ENCODE measurements around the gene RHOV. TPM values are rescaled to one million over a fixed set of nuclear protein-coding genes. Genes with fewer than 3 reads are reported as not detected.

RHOV gene, protein sequence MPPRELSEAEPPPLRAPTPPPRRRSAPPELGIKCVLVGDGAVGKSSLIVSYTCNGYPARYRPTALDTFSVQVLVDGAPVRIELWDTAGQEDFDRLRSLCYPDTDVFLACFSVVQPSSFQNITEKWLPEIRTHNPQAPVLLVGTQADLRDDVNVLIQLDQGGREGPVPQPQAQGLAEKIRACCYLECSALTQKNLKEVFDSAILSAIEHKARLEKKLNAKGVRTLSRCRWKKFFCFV
- polyA plus RNA-seq (ENCODE audit: insufficient read length in 3 of 3) = 1 to 10 TPM; 1.4 to 1.7 (median 1.4) TPM

DNA sequence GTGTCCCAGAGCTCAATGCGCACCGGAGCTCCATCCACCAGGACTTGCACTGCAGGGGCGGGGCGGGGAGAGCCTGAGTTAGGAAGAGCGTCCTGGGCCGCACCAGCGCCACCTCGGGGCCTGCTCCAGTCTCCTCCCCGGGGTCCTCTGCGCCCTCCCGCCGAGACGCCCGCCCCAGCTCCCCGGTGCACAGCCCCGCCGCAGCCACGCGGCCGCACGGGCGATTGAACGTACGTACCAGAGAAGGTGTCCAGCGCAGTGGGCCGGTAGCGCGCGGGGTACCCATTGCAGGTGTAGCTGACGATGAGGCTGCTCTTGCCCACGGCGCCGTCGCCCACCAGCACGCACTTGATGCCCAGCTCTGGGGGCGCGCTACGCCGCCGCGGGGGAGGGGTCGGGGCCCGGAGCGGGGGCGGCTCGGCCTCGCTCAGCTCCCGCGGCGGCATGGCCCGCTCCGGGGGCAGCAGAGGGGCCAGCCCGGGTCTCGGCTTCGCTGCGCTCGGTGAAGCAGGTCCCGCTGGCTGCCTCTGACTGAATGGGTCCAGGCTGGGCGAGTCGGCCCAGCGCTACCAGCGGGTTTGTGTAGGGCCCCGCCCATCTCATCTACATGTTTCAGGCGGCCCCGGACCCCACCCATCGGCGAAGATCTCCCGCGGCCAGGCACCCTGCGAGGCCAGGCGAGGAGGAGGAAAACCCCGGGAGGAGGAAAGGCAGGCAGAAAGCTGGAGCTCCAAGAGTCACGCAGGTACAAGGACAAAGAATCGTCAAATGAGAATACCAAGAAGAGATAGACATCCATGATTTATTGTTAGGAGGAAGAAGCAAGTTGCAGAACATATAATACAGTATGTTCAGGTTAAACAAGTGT lies at the start of gene RHOV:
Gene RHOV (minus strand): TSS at position 541 of the 868 bp plus-strand sequence. CDS start 95 bp downstream, at position 446.
- DNase-seq (ENCODE audit: low read depth in 3 of 3, low spot score in 2 of 3) = no peak

DNA sequence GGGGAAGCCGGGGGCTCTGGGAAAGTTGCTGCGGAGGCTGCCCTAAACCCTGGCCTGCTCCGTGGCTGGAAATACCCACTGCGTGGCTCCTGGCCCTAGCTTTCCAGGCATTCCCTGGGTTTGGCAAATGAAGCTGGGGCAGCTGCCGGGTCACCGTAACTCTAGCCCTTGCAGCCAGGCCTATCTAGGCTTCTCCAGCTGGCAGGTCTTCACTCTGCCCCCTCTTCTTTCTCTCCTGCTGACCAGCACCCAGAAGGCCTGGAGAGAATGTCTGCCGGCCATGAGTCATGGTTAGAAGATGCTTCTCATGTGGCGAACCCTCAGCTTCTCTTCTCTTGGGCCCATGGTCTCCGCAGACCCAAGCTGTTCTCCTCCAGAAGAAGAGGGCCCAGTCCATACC lies 49.5 kb upstream of the RHOV start:
- DNase-seq (ENCODE audit: low read depth in 3 of 3, low spot score in 2 of 3) = no peak

DNA sequence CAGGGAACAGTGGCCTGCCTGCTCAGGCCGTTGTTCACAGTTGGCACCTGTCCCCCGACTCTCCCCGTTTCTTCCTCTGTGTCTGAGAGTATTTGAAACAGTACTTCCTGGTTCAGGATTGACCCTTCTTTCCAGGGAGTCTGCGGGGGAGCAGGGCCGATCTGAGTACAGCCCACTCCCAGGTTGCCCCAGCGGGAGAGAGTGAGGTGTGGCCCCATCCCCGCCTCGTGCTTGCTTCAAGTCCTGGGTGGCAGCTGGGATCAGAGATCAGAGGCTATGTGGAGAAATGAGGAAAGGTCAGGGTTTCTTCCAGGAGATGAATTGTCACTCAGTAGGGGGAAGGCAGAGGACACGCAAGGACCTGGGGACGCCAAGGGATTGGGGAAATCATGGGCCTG lies 48.6 kb upstream of the RHOV start:
- no peak for DNase-seq (ENCODE audit: low read depth in 3 of 3, low spot score in 2 of 3)

DNA sequence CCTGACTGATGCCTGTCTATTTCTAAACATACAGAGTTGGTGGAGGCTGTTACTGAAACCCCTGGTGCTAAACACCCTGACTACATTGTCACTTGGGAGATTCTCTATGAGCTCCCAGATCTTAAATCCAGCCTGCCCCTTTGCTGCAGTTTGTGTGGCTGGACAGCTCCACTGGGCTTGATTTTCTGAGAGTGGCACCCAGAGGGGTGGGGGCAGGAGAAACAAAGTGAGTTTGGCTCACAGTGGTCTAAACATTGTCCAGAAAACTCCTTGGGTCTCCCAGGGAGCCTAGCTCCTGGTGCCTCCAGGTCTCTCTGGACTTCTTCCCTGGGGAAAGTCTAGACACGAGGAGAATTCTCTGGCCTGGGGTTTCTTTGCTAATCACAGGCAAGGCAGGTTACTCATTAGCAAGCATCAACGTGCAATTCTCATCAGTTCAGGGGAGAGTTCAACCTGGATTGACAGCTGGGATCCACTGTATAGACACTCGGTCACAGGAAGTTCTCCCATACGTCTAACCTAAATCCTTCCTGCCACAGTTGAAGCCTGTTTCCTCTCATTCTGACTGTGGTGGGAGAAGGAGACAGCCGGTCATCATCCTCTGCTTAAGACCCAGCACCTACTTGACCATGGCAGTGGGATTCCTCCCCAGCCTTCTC lies 48.0 kb upstream of the RHOV start:
- no peak for DNase-seq (ENCODE audit: low read depth in 3 of 3, low spot score in 2 of 3)

DNA sequence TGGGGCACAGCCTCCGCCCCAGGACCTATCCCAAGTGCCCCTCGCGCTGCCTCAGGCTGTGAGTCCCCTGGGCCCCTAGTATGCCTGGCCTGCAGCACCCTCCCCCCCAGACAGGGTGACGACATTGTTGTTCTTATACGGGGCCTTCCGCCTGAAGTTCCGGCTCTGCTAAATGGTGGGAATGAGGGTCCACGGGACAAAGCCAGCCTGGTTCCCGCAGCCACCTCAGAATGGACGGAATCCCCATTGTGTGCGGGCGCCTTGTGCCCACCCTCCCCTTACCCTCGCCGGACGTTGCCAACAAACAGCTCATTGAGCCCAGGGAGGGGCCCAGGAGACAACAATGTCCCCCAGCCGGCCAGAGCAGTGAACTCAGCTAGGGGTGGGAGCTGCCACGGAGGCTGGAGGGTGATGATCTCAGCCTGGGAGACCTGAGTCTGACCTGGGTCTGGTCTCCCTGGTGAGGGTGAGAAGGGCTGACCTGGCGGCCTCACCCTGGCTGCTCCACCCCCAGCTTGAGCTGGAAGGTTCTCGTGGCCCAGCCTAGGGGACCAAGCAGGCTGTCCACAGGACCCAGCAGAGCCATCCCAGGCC lies 44.9 kb upstream of the RHOV start:
- no peak for DNase-seq (ENCODE audit: low read depth in 3 of 3, low spot score in 2 of 3)

DNA sequence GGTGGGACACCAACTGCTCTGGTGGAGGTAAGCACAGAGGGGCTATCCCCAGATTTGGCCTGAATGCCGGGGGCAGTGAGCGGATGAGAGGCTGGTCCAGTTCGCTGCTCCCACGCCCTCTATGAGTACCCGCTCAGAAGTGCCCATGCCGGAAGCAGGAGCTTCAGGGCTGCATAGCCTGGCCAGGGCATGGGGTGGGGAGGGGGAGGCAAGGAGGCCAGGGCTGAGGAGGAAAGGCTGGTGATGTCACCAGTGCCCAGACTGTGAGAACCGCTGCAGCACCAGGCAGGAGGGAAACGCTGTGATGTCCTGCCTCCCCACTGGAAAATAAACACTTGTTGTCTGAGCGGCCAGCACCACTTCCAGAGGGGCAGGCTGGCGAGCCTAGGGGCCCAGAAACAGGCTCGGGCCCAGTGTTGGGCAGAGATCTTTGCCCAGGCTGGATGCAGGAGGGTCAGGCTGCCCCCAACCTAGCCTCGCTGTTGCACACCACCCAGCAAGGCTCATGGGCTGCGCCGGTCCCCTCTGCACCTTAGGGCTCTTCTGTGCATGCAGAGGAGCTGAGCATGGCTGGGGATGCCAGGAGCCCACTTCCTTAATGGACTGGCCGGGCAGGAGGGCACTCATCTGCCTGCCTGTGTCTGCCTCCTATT lies 44.2 kb upstream of the RHOV start:
- no peak for DNase-seq (ENCODE audit: low read depth in 3 of 3, low spot score in 2 of 3)

DNA sequence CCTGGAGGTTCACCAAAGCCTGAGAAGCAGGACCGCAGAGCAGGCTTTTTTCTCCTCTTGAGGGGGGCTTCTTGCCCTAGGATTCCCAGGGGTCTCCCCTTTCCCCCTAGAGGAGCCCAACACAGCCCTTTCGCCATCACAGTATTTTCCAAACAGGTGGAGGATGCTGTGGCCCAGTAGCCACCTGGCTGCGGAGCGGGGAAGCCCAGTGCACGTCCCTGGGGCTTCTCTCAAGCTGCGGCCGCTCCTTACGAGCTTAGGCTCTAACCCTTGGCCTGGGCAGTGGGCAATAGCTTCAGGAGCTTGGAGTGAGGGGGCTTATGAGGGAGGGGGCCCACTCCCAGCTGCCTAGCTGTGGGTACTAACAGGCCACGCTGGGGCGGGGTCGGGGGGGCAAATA lies 43.6 kb upstream of the RHOV start:
- DNase-seq (ENCODE audit: low read depth in 3 of 3, low spot score in 2 of 3) = no peak

DNA sequence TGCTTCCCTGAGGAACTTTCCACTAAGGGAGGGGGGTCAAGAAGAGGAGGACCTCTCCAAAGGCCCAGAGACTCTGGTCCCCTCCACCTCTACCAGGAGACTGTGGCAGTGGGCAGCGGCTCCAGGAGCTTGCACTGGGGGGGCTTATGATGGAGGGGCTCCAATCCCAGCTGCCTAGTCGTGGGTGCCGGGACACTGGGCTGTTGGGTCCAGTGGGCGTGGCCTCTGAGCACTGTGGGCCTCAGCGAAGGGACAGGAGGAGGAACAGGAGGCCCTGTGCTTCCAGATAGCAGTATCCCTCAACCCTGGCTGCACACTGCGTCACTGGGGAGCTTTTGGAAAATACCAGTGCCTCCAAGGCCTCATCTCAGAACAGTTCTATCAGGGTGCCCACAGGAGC lies 41.6 kb upstream of the RHOV start:
- no peak for DNase-seq (ENCODE audit: low read depth in 3 of 3, low spot score in 2 of 3)

DNA sequence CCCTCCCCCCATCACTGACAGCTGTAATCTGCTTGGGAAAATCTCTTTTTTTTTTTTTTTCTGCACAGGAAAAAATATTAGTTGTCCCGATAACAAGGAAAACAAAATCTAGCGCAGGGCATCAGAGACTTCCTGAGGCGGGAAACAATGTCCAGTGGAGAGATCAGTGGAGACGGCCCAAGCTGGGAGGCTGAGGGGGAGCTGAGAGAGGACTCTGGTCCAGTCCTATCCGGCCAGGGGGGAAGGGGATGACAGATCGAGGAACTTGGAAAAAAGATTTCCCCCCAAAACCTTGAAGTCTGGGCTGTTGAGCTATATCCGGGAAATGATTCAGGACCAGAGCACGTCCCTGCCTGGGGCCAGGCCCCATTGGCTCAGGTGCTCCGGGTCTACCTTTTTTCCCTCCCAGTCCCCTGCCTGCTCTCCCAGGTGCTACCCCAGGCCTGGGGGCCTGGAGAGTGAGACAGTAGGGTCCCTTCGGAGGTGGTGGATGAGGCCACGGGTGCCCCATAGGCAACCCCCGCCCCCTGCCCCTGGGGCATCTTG lies 41.2 kb upstream of the RHOV start:
- no peak for DNase-seq (ENCODE audit: low read depth in 3 of 3, low spot score in 2 of 3)

DNA sequence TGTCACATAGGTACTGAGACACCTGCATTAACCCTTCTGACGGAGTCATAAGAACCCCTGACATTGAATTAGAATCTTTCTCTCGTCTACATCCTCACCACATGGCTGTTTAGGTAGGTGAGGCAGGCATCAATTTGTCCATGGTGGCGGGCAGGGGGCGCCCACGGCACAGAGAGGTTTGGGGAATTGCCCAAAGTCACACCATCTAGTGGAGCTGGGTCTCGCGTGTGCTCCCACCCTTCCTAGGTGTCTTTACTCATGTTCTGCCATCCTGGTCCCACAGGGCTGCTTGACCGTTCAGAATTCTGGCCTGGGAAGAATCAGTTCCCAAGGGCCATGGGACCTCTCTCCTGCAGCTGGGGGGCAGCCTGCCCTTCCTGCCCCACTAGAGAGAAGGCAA lies 40.5 kb upstream of the RHOV start:
- DNase-seq (ENCODE audit: low read depth in 3 of 3, low spot score in 2 of 3) = no peak

DNA sequence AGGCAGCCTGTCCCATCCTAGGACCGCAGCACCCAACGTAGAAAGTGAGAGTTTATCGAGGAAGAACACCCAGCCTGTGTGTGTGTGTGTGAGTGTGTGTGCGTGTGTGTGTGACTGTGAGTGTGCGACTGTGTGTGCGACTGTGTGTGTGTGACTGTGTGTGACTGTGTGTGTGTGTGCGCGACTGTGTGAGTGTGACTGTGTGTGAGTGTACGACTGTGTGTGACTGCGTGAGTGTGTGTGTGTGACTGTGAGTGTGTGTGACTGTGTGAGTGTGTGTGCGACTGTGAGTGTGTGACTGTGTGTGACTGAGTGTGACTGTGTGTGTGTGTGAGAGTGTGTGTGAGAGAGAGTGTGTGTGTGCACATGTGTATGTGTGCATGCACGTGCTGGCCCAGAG lies 40.0 kb upstream of the RHOV start:
- DNase-seq (ENCODE audit: low read depth in 3 of 3, low spot score in 2 of 3) = no peak

DNA sequence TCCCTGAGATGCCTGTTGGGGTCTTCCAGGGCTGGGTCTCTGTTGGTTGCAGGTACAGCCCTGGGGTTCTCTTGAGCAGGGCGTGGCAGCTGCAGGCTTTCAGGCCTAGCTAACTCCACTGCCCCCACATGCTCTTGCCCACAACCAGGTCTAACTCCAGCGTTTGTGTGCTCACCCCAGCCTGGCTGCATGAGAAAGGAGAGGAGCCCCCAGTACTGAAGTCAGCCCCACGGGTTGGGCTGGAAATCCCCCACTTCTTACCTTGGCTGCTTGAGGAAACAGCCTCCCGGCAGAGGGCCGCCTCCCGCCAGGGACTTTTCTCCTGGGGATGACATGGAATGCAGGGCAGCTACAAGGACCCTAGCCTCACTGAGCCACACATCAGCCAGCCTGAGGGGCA lies 38.4 kb upstream of the RHOV start:
- DNase-seq (ENCODE audit: low read depth in 3 of 3, low spot score in 2 of 3) = no peak

DNA sequence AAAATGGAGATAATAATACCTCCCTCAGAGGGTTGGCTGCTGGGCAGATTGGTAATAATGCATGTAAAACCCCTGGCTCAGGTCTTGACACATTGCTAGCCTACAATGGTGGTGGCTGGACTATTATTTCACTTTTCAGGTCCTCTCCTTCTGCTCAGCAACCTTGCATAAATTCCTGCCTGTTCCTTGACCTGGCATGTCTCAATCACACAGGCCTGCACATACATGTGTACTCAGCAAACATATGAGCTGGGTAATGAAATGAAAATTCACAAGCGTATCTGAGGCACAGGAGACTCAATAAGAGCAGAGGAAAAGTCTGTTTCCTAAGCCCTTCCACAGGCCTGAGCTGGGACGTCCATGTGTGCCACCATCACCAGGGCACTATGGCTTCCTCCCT lies 37.7 kb upstream of the RHOV start:
- no peak for DNase-seq (ENCODE audit: low read depth in 3 of 3, low spot score in 2 of 3)

DNA sequence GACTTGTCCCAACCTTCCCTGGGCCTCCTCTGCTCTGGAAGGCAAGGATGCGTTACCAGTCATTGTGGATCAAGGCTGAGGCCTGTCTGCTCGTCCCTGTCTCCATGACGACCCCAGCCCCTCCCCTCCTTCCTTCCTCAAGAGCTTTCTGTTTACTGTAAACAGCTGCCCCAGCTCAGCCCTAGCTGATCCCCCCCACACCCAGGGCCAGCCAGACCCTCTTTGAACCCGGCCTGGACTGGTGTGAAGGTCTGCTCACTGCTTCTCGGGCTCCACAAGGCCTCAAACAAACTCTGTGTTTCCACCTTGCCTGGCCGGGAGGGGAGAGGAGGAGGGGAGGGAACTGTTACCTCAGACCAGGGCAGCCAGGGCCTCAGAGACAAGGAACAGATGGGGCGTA lies 37.1 kb upstream of the RHOV start:
- DNase-seq (ENCODE audit: low read depth in 3 of 3, low spot score in 2 of 3) = no peak

DNA sequence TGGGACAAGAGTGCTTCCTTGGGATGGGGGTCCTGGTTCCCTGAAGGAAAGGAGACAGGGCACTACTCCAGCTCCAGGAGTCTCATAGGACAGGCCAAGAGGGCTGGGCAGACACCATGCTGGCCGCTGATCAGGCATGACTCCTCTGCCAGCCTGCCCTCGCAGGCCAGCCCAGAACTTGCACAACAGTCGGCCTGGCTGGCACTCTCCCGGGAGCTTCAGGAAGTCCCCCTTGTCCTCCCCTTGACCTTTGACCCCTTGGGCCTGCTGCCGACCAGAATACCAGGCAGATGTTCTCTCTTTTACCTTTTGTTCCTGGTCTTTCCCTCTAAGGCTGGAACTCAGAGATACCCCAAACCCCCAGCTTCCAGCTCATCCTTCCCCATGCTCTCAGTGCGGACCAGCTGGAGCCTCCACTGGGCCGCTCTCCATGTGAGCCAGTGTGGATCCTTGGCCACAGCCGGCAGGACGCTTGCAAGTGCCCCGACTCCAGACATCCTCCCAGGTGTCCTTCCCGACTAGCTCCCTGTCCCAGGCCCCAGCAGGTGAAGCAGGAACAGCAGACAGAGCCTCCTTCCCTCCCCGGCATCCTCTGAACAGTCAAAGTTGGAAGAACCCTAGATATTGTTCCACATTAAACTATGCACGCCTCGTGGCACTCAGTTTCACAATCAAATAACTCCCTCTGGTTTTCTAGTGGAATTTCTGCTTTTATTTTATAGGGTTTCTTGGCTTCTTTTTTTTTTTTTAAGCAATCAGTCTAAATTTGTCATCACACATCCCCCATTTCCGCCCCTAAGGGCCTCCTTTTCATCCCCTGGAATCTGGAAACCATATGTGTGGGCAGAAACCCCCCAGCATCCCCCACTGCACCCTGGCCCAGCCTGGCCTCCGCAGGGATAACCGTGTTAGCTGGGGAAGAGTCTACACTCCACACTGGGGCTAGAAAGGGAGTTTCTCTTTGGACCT lies 35.9 kb upstream of the RHOV start:
- DNase-seq (ENCODE audit: low read depth in 3 of 3, low spot score in 2 of 3) = no peak

DNA sequence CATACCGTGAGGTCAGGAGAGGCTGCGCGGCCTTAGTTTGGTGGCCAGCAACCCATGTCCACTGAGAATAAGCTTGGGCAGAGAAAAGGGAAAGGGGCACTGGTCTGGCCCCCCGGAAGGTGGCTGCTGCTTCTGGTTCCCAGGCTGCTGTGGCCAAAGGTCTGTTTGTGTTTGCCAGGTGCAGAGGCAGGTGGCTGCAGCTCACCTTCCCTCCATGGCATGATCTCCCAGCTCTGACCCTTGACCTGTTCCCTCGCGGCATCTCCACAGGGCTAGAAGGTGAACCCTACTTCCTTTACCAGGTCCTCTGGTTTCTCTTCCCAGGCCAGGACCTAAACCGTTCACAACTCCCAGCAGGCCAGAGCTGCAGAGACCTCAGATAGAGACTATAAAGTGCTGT lies 34.1 kb upstream of the RHOV start:
- DNase-seq (ENCODE audit: low read depth in 3 of 3, low spot score in 2 of 3) = no peak

DNA sequence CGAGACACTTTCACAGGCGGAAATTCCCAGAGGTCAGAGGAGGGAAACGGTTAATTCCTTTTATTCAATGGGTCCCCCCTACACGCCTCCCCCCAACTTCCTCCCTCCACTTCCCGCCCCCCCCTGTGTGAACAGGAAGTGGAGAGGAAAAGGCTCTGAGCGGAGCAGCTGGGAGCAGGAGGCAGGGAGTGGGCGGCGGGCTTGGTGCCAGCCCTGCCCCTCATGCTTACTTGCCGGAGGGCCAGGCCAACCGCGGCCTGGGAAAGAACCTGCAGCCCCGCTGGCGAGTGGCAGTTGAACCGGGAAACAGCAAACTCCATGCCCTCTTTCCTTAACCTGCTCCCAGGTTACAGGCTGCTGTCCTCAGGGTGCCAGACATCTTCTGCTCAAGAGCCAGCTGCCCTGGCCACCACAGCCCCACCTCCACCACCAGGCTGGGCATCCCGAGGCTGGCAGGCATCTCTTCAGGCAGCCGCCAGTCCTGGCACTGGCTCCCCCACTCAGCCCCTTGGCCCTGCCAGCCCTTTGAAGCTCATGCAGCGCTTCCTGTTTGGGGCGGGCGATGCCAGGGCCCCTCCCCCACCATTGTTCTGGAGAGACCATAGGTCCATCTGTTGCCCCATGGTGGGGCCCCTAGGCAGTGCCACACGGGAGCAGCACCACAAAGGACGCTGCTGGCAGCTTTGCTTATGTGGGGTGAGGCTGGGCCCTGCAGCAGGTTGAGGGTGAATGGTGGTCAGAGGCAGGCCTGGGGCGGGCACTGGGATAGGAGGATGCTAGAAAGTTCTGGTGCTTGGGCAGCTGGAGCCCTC lies 33.2 kb upstream of the RHOV start:
- DNase-seq (ENCODE audit: low read depth in 3 of 3, low spot score in 2 of 3) = no peak

Data from right renal cortex interstitium (tissue), 3 donors.